ENCODE results near the gene SPOCK1.
"Not testable (repeated sequence)": the region's sequence is repeated elsewhere in the genome, so short reads cannot be mapped to it uniquely, and the experiment has no call there.

The SPOCK1 gene

GRCh38 chr5:137498736-137499505, at the start of gene SPOCK1:
Gene SPOCK1, minus strand, starts transcription at chr5:137499326.
- peak; percentile 35 to 51 for DNase-seq

DNA sequence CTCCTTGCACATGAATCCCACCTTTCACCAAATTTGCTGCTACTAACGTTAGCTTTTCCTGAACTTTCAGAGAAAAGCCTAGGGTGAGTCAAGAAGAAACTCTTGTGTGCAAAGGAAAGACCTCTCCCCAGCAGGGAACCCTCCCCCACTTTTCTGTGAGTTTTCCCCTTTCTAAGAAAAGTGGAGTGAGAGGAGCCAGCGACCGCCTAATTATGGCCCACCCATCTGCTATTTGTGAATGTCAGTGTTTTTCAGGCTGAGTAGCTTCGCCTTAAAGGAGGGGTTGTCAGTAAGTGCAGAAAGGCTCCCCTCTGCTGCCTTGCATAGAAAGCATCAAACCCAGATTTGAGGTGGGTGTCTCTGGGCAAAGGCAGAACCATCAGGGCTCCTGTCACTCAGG, 46.8 kb upstream of the SPOCK1 start:
- no peak for DNase-seq

GRCh38 chr5:137535449-137535848, 36.3 kb upstream of the SPOCK1 start:
- not testable (repeated sequence) for DNase-seq

DNA sequence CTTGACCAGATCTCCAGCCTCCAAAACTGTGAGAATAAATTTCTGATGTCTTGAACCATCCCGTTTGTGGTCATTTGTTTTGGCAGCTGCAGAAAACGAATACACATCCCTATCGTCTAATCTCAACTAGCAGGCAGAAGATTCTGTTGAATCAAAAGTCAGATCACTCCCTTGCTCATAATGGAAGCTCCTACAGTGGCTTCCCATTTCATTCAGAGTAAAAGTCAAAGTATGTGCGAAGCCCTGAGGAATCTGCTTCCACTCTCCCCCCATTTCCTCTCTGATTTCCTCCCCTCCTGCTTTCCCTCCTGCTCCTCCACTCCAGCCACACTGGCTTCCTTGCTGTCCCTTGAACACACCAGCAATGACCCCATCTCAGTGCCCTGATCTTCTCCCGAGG, 34.8 kb upstream of the SPOCK1 start:
- no peak for DNase-seq

- DNase-seq = no peak
Measured at GRCh38 chr5:137531266-137531665, 32.1 kb upstream of the SPOCK1 start.

GRCh38 chr5:137521246-137521645, 22.1 kb upstream of the SPOCK1 start:
- no peak for DNase-seq

- no peak for DNase-seq
Measured at GRCh38 chr5:137516961-137517360, 17.8 kb upstream of the SPOCK1 start.

- DNase-seq = no peak
Measured at GRCh38 chr5:137516251-137516797, 17.2 kb upstream of the SPOCK1 start.

- DNase-seq = no peak
Measured at GRCh38 chr5:137515238-137515637, 16.1 kb upstream of the SPOCK1 start.

- DNase-seq = no peak
Measured at GRCh38 chr5:137510671-137511070, 11.5 kb upstream of the SPOCK1 start.

DNA sequence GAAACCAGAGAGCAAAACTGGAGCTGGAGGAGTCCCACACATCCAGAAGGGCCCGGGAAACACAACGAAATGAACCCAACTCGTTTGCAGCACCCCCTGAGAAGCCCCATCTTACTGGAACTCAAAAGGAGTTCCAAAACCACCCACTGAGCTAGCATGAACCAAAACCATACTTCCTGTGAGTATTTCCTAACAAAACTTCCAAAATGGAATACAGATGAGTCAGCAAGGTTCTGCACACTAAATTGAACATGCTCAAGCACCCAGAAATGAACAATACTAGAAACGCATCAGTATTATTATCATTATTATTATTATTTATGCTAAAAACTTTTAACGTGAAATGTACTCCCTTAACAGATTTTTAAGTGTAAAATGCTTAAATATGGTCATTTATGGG, 8.0 kb upstream of the SPOCK1 start:
- DNase-seq = no peak

DNA sequence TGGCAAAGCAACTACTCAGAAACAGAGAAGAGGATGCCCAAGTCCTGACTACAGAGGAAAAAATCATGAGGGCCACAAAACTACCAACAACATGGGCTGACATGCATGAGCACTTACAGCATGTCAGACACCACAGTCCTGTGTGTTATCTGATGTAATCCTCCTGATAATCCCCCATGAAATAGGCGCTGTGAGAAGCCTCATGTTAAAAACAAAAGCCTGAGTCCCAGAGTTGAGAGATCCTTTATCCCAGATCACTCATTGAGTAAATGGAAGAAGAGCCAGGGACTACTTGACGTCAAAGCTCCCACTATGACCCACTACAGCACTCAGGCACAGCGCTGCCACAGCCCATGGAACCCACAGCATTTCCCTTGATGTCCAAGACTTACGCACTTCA, 7.2 kb upstream of the SPOCK1 start:
- DNase-seq = no peak

GRCh38 chr5:137504916-137505315, 5.8 kb upstream of the SPOCK1 start:
- no peak for DNase-seq

DNA sequence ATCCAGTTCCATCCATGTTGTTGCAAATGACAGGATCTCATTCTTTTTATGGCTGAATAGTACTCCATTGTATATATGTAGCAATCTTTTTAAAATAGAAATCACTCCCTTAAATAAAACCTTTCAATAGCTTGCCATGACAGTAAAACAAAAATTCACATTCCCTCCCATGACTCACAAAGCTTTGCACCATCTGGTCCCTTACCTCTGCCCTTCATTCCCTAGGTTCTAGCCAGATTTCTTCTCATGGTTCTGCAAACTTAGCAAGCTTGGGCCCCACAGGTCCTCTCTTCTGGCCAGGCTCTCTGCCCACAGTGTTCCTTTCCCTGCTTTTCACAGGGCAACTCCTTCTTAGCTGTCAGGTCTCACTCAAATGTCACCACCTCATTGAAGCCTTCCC, 4.3 kb upstream of the SPOCK1 start:
- no peak for DNase-seq

DNA sequence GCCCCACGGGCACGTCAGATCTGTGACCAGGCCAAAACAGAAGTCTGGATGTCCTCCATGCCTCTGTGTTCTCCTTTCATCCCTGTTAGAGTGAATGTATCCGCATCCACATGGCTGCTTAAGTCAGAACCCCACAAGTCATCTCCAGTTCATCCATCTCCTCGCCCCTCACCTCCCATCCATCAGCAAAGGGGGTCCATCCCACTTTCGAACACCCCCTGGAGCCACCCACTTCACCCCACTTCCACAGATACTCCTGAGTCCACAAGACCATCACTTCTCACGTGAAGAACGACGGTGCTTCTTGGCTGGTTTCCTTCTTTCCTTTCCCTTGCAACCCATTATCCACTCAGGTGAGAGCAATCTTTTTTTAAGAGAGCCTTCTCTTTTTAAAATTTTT, 3.5 kb upstream of the SPOCK1 start:
- no peak for DNase-seq

DNA sequence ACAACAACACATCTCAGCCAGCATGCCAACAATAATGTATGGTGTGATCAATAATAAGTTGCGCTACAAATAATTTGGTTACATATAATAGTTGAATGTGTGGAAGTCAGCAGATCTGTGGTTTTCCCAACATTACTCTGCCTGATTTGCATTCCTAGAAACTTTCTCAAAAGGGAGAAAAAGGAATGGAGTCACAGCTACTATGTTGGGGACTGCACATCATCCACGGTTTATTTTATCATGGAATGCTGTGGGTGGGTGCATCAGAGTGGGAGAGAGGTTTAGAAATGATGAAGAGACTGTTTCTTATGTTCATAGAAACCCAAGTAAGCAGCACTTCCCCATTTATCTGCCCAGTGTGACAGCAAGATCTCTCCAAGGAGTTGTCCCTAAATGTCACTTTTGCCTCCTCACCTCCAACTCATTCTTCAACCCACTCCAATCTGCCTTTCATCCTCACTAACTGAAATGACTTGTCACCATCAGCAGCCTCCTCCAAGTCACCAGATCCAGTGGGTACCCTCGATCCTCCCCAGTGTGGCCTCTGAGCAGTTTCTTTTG, 2.8 kb upstream of the SPOCK1 start:
- no peak for DNase-seq

DNA sequence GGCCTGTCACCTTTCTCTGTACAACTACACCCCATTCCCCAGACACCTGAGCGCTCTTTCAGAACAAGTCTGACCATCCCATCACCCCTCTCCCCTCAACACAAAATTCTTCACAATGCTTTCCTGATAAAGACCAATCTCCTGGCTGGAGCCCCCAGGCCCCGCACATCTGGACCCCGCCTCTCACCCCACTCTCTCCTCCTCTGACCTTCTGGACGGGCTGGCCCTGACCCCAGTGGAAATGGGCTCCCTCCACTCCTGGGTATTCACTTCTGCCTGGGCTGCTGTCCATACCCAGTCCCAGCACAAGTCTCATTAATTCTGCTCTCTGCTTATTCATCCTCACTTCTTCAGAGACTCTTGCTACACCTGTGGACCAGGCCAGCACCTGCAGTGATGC, 2.1 kb upstream of the SPOCK1 start:
- no peak for DNase-seq

- no peak for DNase-seq
Measured at GRCh38 chr5:137500615-137501225, 1.6 kb upstream of the SPOCK1 start.

DNA sequence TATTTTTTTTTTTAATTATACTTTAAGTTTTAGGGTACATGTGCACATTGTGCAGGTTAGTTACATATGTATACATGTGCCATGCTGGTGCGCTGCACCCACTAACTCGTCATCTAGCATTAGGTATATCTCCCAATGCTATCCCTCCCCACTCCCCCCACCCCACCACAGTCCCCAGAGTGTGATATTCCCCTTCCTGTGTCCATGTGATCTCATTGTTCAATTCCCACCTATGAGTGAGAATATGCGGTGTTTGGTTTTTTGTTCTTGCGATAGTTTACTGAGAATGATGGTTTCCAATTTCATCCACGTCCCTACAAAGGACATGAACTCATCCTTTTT, 351 bp upstream of the SPOCK1 start:
- DNase-seq = not testable (repeated sequence)

- no peak for DNase-seq
Measured at GRCh38 chr5:137498301-137498735, 808 bp downstream of the SPOCK1 start.

- no peak for DNase-seq
Measured at GRCh38 chr5:137497396-137498290, 1.5 kb downstream of the SPOCK1 start.

GRCh38 chr5:137496919-137497318, 2.2 kb downstream of the SPOCK1 start:
- no peak for DNase-seq

- no peak for DNase-seq
Measured at GRCh38 chr5:137492331-137492730, 6.8 kb downstream of the SPOCK1 start.
